ENCODE results near the gene CKS1B. TPM values are rescaled to one million over a fixed set of nuclear protein-coding genes. Genes with fewer than 3 reads are reported as not detected.

Gene CKS1B
- total and polyA plus RNA-seq, 9 of the 15 experiments (the other 6 are each of a cell fraction or from before 2014, with no cell fraction given) = 215 to 1,103 (median 460) TPM

GRCh38 chr1:154994591-154994990, 20.1 kb downstream of the CKS1B start:
- peak overlapping the region; percentile 19 to 71; a peak in 3 of 4 replicates for H3K9ac ChIP-seq (ENCODE audit: insufficient read depth in 1 of 2, low read depth in 2 of 2, low read length in 2 of 2)
- no TSS peak for BruUV-seq (replicated peaks)
- no peak overlapping the region for H3K4me3 ChIP-seq
- in situ Hi-C loops (cut with MboI) (no loop called here), intact Hi-C loops (cut with micrococcal nuclease) (loop anchor here (2.0 kb wide), 1 partner anchor 40 kb away; no protein-coding TSS in a partner anchor)
- H3K4me1 ChIP-seq (replicated peaks in 1 of 2; ENCODE audit: control insufficient read depth in 2 of 2, insufficient read depth in 2 of 2, low read length in 2 of 2) = peaks cover 43 to 48% of the 10 kb centered on the region in 2 experiments
- CTCF ChIA-PET (ENCODE audit: low intra/inter-chr PET ratio) = interaction anchor here (0.9 kb wide), 1 partner anchor 39 kb away, joined by 4 read pairs; the partner anchor contains the start of gene PBXIP1
- POLR2A ChIA-PET = interaction anchor here (0.6 to 8.2 kb wide), 12 partner anchors 10 to 838 kb away, joined by 3 to 80 read pairs (median 6); partner anchors contain the start of genes ADAM15, CKS1B, FLAD1 and PBXIP1
- WGBS (ENCODE audit: insufficient coverage, low coverage, missing lambda C conversion rate) = 10% methylated on average over 3 of the region's 3 CpGs
- H4K20me1 ChIP-seq (replicated peaks; ENCODE audit: control insufficient read depth, insufficient read depth, low read length) = no peaks in the 10 kb centered on the region
- H2AFZ ChIP-seq (ENCODE audit: low read depth, low read length) = peak overlapping the region; percentile 47
- H3K36me3 ChIP-seq (ENCODE audit: control insufficient read depth, insufficient read depth, low read length) = peaks cover 20% of the 10 kb centered on the region; the same call in 2 of the 3 replicates
- no peaks in the 10 kb centered on the region for H3K9me3 ChIP-seq (replicated peaks; ENCODE audit: control insufficient read depth, insufficient read depth, low read depth, low read length)
- FAIRE-seq (no peak), ATAC-seq (peak; percentile 5; the same call in 2 of the 3 replicates), DNase-seq (ENCODE audit: extremely low read depth in 1 of 4, low spot score in 3 of 4) (peak in 1 of 4 experiments; percentile 45)
- peaks cover 2% of the 10 kb centered on the region; the same call in 2 of the 3 replicates for H3K79me2 ChIP-seq (ENCODE audit: control insufficient read depth, insufficient read depth, low read length)
- H3K9me1 ChIP-seq (ENCODE audit: control insufficient read depth, insufficient read depth, low read length) = peaks cover 6% of the 10 kb centered on the region
- H3K27me3 ChIP-seq (ENCODE audit: control insufficient read depth in 2 of 2, insufficient read depth in 2 of 2, low read length in 2 of 2) = no peaks in the 10 kb centered on the region
- H3K4me2 ChIP-seq (ENCODE audit: insufficient read depth, low read length) = peak overlapping the region; percentile 47; the same call in 1 of the 2 replicates
- H3K27ac ChIP-seq (ENCODE audit: extremely low read depth, low read depth, low read length) = peak overlapping the region; percentile 73
- TF ChIP-seq E2F1 (CRISPR knock-in tag; IDR thresholded peaks at IDR 0.05) (no peak), KHSRP (IDR thresholded peaks at IDR 0.05) (no peak), MTA3 (IDR thresholded peaks at IDR 0.05; ENCODE audit: borderline replicate concordance) (no peak), ZNF311 (CRISPR knock-in tag; IDR thresholded peaks at IDR 0.05) (no peak), TBL1XR1 (IDR thresholded peaks at IDR 0.05; ENCODE audit: low read length in 2 of 2) (no peak), TBP (optimal IDR thresholded peaks at IDR 0.05; ENCODE audit: low read depth, low read length) (peak; percentile 8), FOXK2 (conservative IDR thresholded peaks at IDR 0.05 in 1 of 2, IDR thresholded peaks at IDR 0.05 in 1 of 2; ENCODE audit: low read depth in 2 of 2) (peak in 1 of 2 experiments; percentile 43; a peak in 1 of 4 replicates), MTA1 (IDR thresholded peaks at IDR 0.05; ENCODE audit: borderline replicate concordance) (no peak), MBD2 (IDR thresholded peaks at IDR 0.05; ENCODE audit: borderline replicate concordance, low read depth) (no peak), EGR1 (conservative IDR thresholded peaks at IDR 0.05) (no peak), ZBED1 (IDR thresholded peaks at IDR 0.05) (peak; percentile 94; the same call in 1 of the 2 replicates), MYC (IDR thresholded peaks at IDR 0.05; ENCODE audit: low read depth, low read length) (0 out of 2 replicates have a peak, but pooled peaks have one; percentile 9), MYC (CRISPR knock-in tag; IDR thresholded peaks at IDR 0.05; ENCODE audit: borderline replicate concordance, low read depth) (no peak), CBFA2T3 (IDR thresholded peaks at IDR 0.05) (peak; percentile 27; the same call in 1 of the 2 replicates), TCF3 (CRISPR knock-in tag; IDR thresholded peaks at IDR 0.05) (peak; percentile 20; the same call in 1 of the 2 replicates), MNT (conservative IDR thresholded peaks at IDR 0.05) (no peak), ATF3 (IDR thresholded peaks at IDR 0.05) (no peak), ATF3 (CRISPR knock-in tag; conservative IDR thresholded peaks at IDR 0.05) (no peak), ZEB2 (IDR thresholded peaks at IDR 0.05) (0 out of 2 replicates have a peak, but pooled peaks have one; percentile 41)
